WERI-Rb-1 (cell line): Measurements from ENCODE around the gene NPHP3.

Experiments
- DNase-seq: peaks from one replicate; pipeline ENCODE4 v3.0.0-alpha.2; 2020
- H3K27ac ChIP-seq: fragments of 250-450 bp; sonication (Bioruptor Pico); 2 replicates; pipeline ENCODE4 v1.5.1; 2020; ENCODE audit warnings: mild to moderate bottlenecking, moderate library complexity
- H3K27me3 ChIP-seq: fragments of 250-450 bp; sonication (Bioruptor Pico); 2 replicates; pipeline ENCODE4 v1.5.1; 2021; ENCODE audit warnings: mild to moderate bottlenecking, low read depth, moderate library complexity; ENCODE audit not compliant: insufficient read depth, severe bottlenecking
- H3K36me3 ChIP-seq: fragments of 250-450 bp; sonication (Bioruptor Pico); 2 replicates; pipeline ENCODE4 v1.5.1; 2020; ENCODE audit warnings: mild to moderate bottlenecking, moderate library complexity
- H3K4me3 ChIP-seq: 2 replicates; pipeline ENCODE4 v1.5.1; 2011; ENCODE audit warnings: low read depth, mild to moderate bottlenecking, control low read depth, low read length
- H3K9me3 ChIP-seq: fragments of 250-450 bp; sonication (Bioruptor Pico); 2 replicates; pipeline ENCODE4 v1.5.1; 2021; ENCODE audit warnings: mild to moderate bottlenecking, moderate library complexity; ENCODE audit not compliant: severe bottlenecking
- TF ChIP-seq, protein P1 (sequence below): IDR thresholded peaks from 2 replicates; pipeline ENCODE4 v1.5.1; 2011; ENCODE audit warnings: low read depth, mild to moderate bottlenecking, control low read depth, inconsistent platforms, low read length

The NPHP3 gene

DNA sequence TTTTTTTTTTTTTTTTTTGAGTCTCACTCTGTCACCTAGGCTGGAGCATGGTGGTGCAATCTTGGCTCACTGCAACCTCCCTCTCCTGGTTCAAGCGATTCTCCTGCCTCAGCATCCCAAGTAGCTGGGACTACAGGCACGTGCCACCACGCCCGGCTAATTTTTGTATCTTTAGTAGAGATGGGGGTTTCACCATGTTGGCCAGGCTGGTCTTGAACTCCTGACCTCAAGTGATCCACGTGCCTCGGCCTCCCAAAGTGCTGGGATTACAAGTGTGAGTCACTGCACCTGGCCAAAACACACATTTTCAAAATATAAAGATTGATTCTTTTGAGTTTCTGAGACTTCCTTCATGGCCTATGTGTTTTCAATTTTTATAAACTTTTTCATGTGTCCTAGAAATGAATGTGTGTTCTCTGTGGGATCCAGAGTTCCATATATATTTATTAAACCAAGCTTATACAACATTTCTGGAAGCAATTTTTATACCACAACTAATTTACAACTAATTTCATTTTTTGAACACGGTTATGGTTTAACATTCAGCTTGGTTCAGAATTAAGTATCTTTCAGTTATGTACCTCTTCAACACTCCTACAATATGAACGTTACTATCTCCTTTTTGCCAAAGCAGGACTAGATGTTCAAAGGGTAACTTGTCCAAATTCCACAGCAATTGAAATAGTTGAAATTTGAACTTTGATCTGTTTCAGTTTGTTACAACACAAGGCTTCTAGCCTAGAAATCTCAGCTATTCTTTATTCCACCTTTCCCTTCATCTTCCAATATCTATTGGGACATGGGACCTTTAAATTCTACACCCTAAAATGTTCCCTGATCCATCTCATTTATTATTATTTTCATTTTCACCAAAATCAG, 64.1 kb downstream of the NPHP3 start:
- no peaks in the 10 kb centered on the region for H3K27me3 ChIP-seq
- H3K36me3 ChIP-seq: peaks cover 7% of the 10 kb centered on the region; the same call in 1 of the 2 replicates
- TF ChIP-seq, protein P1, sequence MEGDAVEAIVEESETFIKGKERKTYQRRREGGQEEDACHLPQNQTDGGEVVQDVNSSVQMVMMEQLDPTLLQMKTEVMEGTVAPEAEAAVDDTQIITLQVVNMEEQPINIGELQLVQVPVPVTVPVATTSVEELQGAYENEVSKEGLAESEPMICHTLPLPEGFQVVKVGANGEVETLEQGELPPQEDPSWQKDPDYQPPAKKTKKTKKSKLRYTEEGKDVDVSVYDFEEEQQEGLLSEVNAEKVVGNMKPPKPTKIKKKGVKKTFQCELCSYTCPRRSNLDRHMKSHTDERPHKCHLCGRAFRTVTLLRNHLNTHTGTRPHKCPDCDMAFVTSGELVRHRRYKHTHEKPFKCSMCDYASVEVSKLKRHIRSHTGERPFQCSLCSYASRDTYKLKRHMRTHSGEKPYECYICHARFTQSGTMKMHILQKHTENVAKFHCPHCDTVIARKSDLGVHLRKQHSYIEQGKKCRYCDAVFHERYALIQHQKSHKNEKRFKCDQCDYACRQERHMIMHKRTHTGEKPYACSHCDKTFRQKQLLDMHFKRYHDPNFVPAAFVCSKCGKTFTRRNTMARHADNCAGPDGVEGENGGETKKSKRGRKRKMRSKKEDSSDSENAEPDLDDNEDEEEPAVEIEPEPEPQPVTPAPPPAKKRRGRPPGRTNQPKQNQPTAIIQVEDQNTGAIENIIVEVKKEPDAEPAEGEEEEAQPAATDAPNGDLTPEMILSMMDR: no peak
- H3K4me3 ChIP-seq: no peak overlapping the region
- H3K9me3 ChIP-seq: no peaks in the 10 kb centered on the region
- no peak overlapping the region for H3K27ac ChIP-seq
- no peak for DNase-seq

DNA sequence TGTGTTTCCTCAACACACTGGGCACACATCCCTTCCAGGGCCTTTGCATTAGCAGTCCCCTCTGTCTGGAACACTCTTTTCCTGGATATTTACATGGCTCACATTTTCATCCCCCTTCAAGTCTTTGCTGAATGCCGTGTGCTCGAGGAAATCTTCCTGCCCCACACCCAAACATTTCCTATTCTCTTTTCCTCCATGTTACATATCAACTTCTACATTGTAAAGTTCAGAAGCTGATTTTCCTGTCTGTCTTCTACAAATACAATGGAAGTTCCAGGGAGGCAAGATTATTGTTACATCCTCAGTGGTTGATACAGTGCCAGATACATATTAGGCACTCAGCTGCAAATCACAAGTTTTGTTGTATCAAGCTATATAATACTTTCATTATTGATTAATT, 66.7 kb downstream of the NPHP3 start:
- DNase-seq: no peak
- Histone ChIP-seq H3K4me3 (no peak overlapping the region), H3K27me3 (no peaks in the 10 kb centered on the region), H3K27ac (no peak overlapping the region), H3K36me3 (peaks cover 4% of the 10 kb centered on the region; the same call in 1 of the 2 replicates), H3K9me3 (no peaks in the 10 kb centered on the region)
- TF ChIP-seq, protein P1: no peak

DNA sequence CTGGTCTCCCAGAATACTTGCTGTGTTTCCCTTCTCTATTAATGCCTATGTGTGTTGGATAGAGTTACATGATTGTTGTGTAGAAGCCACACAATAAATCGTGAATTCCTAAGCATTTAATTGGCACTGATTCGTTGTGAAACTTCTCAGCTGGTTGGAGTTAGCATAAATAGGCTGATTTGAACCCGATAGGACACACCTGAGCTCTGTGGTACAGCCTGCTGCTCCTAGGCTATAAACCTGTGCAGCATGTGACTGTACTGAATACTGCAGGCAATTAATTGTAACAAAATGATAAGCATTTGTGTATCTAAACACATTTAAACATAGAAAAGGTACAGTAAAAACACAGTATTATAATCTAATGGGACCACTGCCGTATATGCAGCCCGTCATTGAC, 67.5 kb downstream of the NPHP3 start:
- DNase-seq: no peak
- H3K9me3 ChIP-seq: no peaks in the 10 kb centered on the region
- H3K4me3 ChIP-seq: no peak overlapping the region
- H3K27me3 ChIP-seq: no peaks in the 10 kb centered on the region
- TF ChIP-seq, protein P1: no peak
- H3K27ac ChIP-seq: no peak overlapping the region
- H3K36me3 ChIP-seq: no peaks in the 10 kb centered on the region

DNA sequence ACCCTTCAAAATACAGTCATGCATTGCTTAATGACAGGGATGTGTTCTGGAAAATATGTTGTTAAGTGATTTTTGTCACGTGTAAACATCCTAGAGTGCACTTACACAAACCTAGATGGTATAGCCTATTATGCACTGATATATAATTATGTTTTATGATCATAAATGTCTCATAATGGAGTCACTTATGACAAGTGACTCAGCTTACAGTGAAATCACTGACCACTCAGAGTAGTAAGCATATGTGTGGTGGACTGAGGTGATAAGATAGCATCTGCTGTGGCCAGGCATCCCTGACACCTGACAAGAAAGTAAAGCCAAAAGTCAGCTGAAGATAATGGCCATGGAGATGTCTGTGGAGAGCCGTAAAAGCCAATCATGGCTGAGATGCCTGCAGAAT, 68.0 kb downstream of the NPHP3 start:
- no peak for DNase-seq
- H3K36me3 ChIP-seq: no peaks in the 10 kb centered on the region
- H3K4me3 ChIP-seq: no peak overlapping the region
- H3K27ac ChIP-seq: no peak overlapping the region
- no peaks in the 10 kb centered on the region for H3K9me3 ChIP-seq
- no peaks in the 10 kb centered on the region for H3K27me3 ChIP-seq
- TF ChIP-seq, protein P1: no peak

DNA sequence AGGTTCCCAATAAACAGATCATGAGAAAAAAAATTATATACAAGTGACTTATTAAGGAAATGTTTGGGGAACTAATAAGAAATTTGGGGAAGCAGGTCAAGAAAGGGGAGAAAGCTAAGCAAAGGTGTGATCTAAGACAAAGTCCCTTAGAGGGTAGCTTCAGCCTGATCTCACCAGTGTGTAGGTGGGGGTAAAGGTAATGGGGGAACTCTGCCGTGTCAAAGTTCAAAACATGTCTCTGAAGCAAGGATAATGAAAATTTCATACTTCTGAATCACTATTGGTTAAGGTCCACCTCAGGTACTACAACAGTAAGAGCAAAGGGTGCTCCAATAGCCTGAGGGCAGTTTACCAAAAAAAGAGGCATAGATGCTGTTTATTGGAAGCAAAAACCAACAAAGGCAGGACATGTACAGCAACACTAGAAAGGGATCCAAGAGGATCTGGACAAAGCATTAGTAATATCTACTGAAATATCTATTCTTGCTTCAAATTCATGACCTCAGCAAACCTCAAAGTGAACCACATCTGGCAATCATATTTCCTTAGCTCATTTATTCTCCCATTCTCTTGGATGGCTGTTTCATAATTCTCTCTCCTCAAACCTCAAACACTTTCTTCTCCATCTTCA, 69.5 kb downstream of the NPHP3 start:
- H3K4me3 ChIP-seq: no peak overlapping the region
- no peak for DNase-seq
- no peaks in the 10 kb centered on the region for H3K36me3 ChIP-seq
- TF ChIP-seq, protein P1: no peak
- no peaks in the 10 kb centered on the region for H3K27me3 ChIP-seq
- no peak overlapping the region for H3K27ac ChIP-seq
- H3K9me3 ChIP-seq: no peaks in the 10 kb centered on the region
